Thyroid gland (tissue), 4 donors: ENCODE data around the gene VSNL1. TPM values are rescaled to one million over a fixed set of nuclear protein-coding genes. Genes with fewer than 3 reads are reported as not detected.

Source experiments
- DNase-seq, 2 donors: peaks; one replicate each; pipeline ENCODE4 v3.0.0-alpha.2; 2019
- H3K27ac ChIP-seq, 3 donors: fragments of 200-600 bp; sonication (generic); 1 replicate in 2 of 3; 2 replicates in 1 of 3; pipeline ENCODE4 v1.5.1; 2016 to 2019; ENCODE audit warnings: mild to moderate bottlenecking in 1 of 3, moderate library complexity in 1 of 3
- H3K27me3 ChIP-seq: fragments of 200-600 bp; sonication (generic); one replicate; pipeline ENCODE4 v1.5.1; 2019
- H3K36me3 ChIP-seq, 2 donors: fragments of 200-600 bp; sonication (generic); one replicate each; pipeline ENCODE4 v1.5.1; 2016 to 2019
- H3K4me1 ChIP-seq, 2 donors: fragments of 200-600 bp; sonication (generic); one replicate each; pipeline ENCODE4 v1.5.1; 2017 to 2019
- H3K4me3 ChIP-seq, 3 donors: fragments of 200-600 bp; sonication (generic); replicated peaks in 1 of 3; 1 replicate in 2 of 3; 2 replicates in 1 of 3; pipeline ENCODE4 v1.5.1; 2016; ENCODE audit warnings: mild to moderate bottlenecking in 1 of 3
- H3K9me3 ChIP-seq: fragments of 200-600 bp; sonication (generic); one replicate; pipeline ENCODE4 v1.5.1; 2017
- CTCF ChIP-seq, 6 experiments: fragments of 200-600 bp in 3 of 6; fragments of 450-650 bp in 3 of 6; sonication (generic) in 3 of 6; IDR thresholded peaks; one replicate each; pipeline ENCODE4 v1.5.1; 2016 to 2019; ENCODE audit warnings: antibody characterized with exemption in 6 of 6, mild to moderate bottlenecking in 2 of 6, inconsistent platforms in 1 of 6, moderate library complexity in 1 of 6
- POLR2A ChIP-seq, 2 donors: fragments of 450-650 bp; IDR thresholded peaks; one replicate each; pipeline ENCODE4 v1.6.1; 2017; ENCODE audit warnings: antibody characterized with exemption in 2 of 2, mild to moderate bottlenecking in 2 of 2, moderate library complexity in 1 of 2
- WGBS, 2 donors: methylation state at CpG; one replicate each; pipeline ENCODE4 v1.1.5; 2017; 5-methylcytosine and 5-hydroxymethylcytosine counted together
- intact Hi-C: fragments of 100-400 bp; cut with DNase I; formaldehyde crosslinking; loops from one replicate; pipeline ENCODE4 v1.15.1; 2023
- total RNA-seq, 4 donors: library from RNA; depleted of rRNA; stranded (reverse); fragments of >200 nt; gene quantifications; one replicate each; pipeline ENCODE4 v1.2.3, GENCODE V29; 2016

The VSNL1 gene
- total RNA-seq, 4 donors from 2014 or later, result 0.33 to 0.45 TPM; not detected in 2

GRCh38 chr2:17538022-17538843, 2.3 kb upstream of the VSNL1 start:
- no peak for TF ChIP-seq CTCF (IDR thresholded peaks at IDR 0.05)
- TF ChIP-seq POLR2A (IDR thresholded peaks at IDR 0.05), result no peak
- no peak for DNase-seq
- Histone ChIP-seq H3K4me1 (no peaks in the 10 kb centered on the region), H3K27me3 (no peaks in the 10 kb centered on the region), H3K27ac (peak overlapping the region in 2 of 3 donors; percentile 37 to 58), H3K4me3 (peak overlapping the region in 2 of 3 donors; percentile 35 to 43), H3K36me3 (no peaks in the 10 kb centered on the region), H3K9me3 (no peaks in the 10 kb centered on the region)
- intact Hi-C loops, result no loop called here
- 6 to 7% methylated on average over 30 of the region's 30 CpGs for WGBS, 2 donors

GRCh38 chr2:17538844-17539554, 1.5 kb upstream of the VSNL1 start:
- H3K36me3 ChIP-seq, result no peaks in the 10 kb centered on the region
- DNase-seq, result peak; percentile 82 to 84
- TF ChIP-seq POLR2A (IDR thresholded peaks at IDR 0.05) (peak in 1 of 2 donors; percentile 66), CTCF (IDR thresholded peaks at IDR 0.05) (peak in 1 of 6 experiments; percentile 5)
- intact Hi-C loops, result no loop called here
- H3K4me3 ChIP-seq, result peak overlapping the region in 2 of 3 donors; percentile 35 to 43
- no peaks in the 10 kb centered on the region for H3K9me3 ChIP-seq
- H3K4me1 ChIP-seq, result no peaks in the 10 kb centered on the region
- no peaks in the 10 kb centered on the region for H3K27me3 ChIP-seq
- WGBS, 2 donors, result 1 to 6% methylated on average over 16 to 33 of the region's 52 CpGs
- H3K27ac ChIP-seq, result peak overlapping the region; percentile 37 to 63 (median 58)

- H3K27ac ChIP-seq, result peak overlapping the region; percentile 15 to 58 (median 45)
- TF ChIP-seq POLR2A (IDR thresholded peaks at IDR 0.05), result no peak
- WGBS, 2 donors, result 4 to 6% methylated on average over 7 to 13 of the region's 13 CpGs
- peak; percentile 23 to 38 for DNase-seq
- intact Hi-C loops, result no loop called here
- H3K4me1 ChIP-seq, result no peaks in the 10 kb centered on the region
- peak overlapping the region; percentile 37 to 75 (median 48) for H3K4me3 ChIP-seq
- H3K27me3 ChIP-seq, result no peaks in the 10 kb centered on the region
- H3K9me3 ChIP-seq, result no peaks in the 10 kb centered on the region
- H3K36me3 ChIP-seq, result no peaks in the 10 kb centered on the region
Measured at GRCh38 chr2:17539611-17540092, 844 bp upstream of the VSNL1 start.

- Histone ChIP-seq H3K36me3 (no peaks in the 10 kb centered on the region), H3K9me3 (no peaks in the 10 kb centered on the region), H3K27me3 (no peaks in the 10 kb centered on the region), H3K4me1 (no peaks in the 10 kb centered on the region), H3K27ac (no peak overlapping the region), H3K4me3 (peak overlapping the region; percentile 37 to 75 (median 48))
- TF ChIP-seq CTCF (IDR thresholded peaks at IDR 0.05), result no peak
- no peak for TF ChIP-seq POLR2A (IDR thresholded peaks at IDR 0.05)
- no peak for DNase-seq
- 1 to 3% methylated on average over 21 of the region's 21 CpGs for WGBS, 2 donors
- intact Hi-C loops, result no loop called here
Measured at GRCh38 chr2:17540813-17541530, 476 bp downstream of the VSNL1 start.

- no peak overlapping the region for H3K4me3 ChIP-seq
- H3K4me1 ChIP-seq, result no peaks in the 10 kb centered on the region
- TF ChIP-seq POLR2A (IDR thresholded peaks at IDR 0.05) (no peak), CTCF (IDR thresholded peaks at IDR 0.05) (no peak)
- no peak overlapping the region for H3K27ac ChIP-seq
- H3K27me3 ChIP-seq, result peaks cover 1% of the 10 kb centered on the region
- no peaks in the 10 kb centered on the region for H3K9me3 ChIP-seq
- no peak for DNase-seq
- intact Hi-C loops, result no loop called here
- no peaks in the 10 kb centered on the region for H3K36me3 ChIP-seq
- WGBS, 2 donors, result 13% methylated on average over 12 of the region's 12 CpGs
Measured at GRCh38 chr2:17541531-17541950, 1.0 kb downstream of the VSNL1 start.
